NCI-H1694 treated with DMSO at 0.1 percent for 48 hours (cell line): ENCODE results near the gene TEPSIN.

ENCODE experiments used
- DNase-seq: peaks from one replicate; lab custom pipeline; 2025; lab: John Stamatoyannopoulos, UW

TEPSIN gene

GRCh38 chr17:81183316-81183715 is 55.5 kb downstream of the TEPSIN start:
- DNase-seq: no peak

- DNase-seq: no peak
Observed at GRCh38 chr17:81182596-81182995, 56.3 kb downstream of the TEPSIN start.

- no peak for DNase-seq
Observed at GRCh38 chr17:81181811-81182185, 57.1 kb downstream of the TEPSIN start.

- no peak for DNase-seq
Observed at GRCh38 chr17:81180836-81181810, 57.7 kb downstream of the TEPSIN start.

GRCh38 chr17:81179861-81180260 is 59.0 kb downstream of the TEPSIN start:
- DNase-seq: no peak

GRCh38 chr17:81179220-81179619 is 59.6 kb downstream of the TEPSIN start:
- DNase-seq: no peak
